PC-3 (cell line): ENCODE results near the gene VASH1. TPM values are rescaled to one million over a fixed set of nuclear protein-coding genes. Genes with fewer than 3 reads are reported as not detected.

Experiments
- ATAC-seq: fragments of 200-7000 bp; cut with Tn5 transposase; 2 replicates; pipeline ENCODE4 v1.9.1; 2020; ENCODE audit warnings: mild to moderate bottlenecking, moderate library complexity
- BruUV-seq: library from RNA; stranded (reverse); fragments of 400-500 nt; replicated peaks from 2 replicates; lab custom pipeline; 2021; lab: Mats Ljungman, UMichigan
- CTCF ChIA-PET: fragments of 300-600 bp; sonication (Branson Sonifier 250); formaldehyde crosslinking; loops from one replicate; lab custom pipeline; 2022; ENCODE audit warnings: antibody characterized with exemption; lab: Charles Lee
- POLR2A ChIA-PET: fragments of 300-600 bp; sonication (Branson Sonifier 250); formaldehyde crosslinking; loops from one replicate; lab custom pipeline; 2022; ENCODE audit warnings: antibody characterized with exemption; ENCODE audit not compliant: unreplicated experiment; lab: Charles Lee
- DNase-seq: peaks from one replicate; pipeline ENCODE4 v3.0.0-alpha.2; 2015
- H2AFZ ChIP-seq: fragments of 300-600 bp; sonication (generic); 2 replicates; pipeline ENCODE4 v1.6.0; 2016; ENCODE audit warnings: antibody characterized with exemption, low read length
- H3F3A ChIP-seq: fragments of 300-600 bp; sonication (generic); one replicate; pipeline ENCODE4 v1.6.0; 2017; ENCODE audit warnings: antibody characterized with exemption, low read length, control low read depth, mild to moderate bottlenecking; ENCODE audit not compliant: unreplicated experiment
- H3K27ac ChIP-seq: fragments of 300-600 bp; sonication (generic); 2 replicates; pipeline ENCODE4 v1.5.1; 2016; ENCODE audit warnings: mild to moderate bottlenecking, low read length
- H3K27me3 ChIP-seq: fragments of 300-600 bp; sonication (generic); 2 replicates; pipeline ENCODE4 v1.6.1; 2016; ENCODE audit warnings: low read length, mixed read lengths
- H3K36me3 ChIP-seq: fragments of 300-600 bp; sonication (generic); 2 replicates; pipeline ENCODE4 v1.6.1; 2016; ENCODE audit warnings: low read depth, mixed run types, low read length, mixed read lengths
- H3K4me1 ChIP-seq: fragments of 300-600 bp; sonication (generic); 2 replicates; pipeline ENCODE4 v1.5.1; 2016; ENCODE audit warnings: low read length; ENCODE audit not compliant: insufficient read depth
- H3K4me2 ChIP-seq: fragments of 300-600 bp; sonication (generic); 2 replicates; pipeline ENCODE4 v1.6.0; 2016; ENCODE audit warnings: low read length
- H3K4me3 ChIP-seq: fragments of 300-600 bp; sonication (generic); 2 replicates; pipeline ENCODE4 v1.5.1; 2016; ENCODE audit warnings: mild to moderate bottlenecking, low read length, mixed read lengths
- H3K79me2 ChIP-seq: fragments of 300-600 bp; sonication (generic); 2 replicates; pipeline ENCODE4 v1.6.1; 2017; ENCODE audit warnings: low read length, mixed read lengths
- H3K9ac ChIP-seq: fragments of 300-600 bp; sonication (generic); 2 replicates; pipeline ENCODE4 v1.6.0; 2016; ENCODE audit warnings: mild to moderate bottlenecking, low read length
- H3K9me2 ChIP-seq: fragments of 300-600 bp; sonication (generic); replicated peaks from 2 replicates; pipeline ENCODE4 v1.6.1; 2016; ENCODE audit warnings: mixed run types, low read length, mixed read lengths
- H3K9me3 ChIP-seq: fragments of 300-600 bp; sonication (generic); 2 replicates; pipeline ENCODE4 v1.6.1; 2016; ENCODE audit warnings: low read length, mixed read lengths
- H4K20me1 ChIP-seq: fragments of 300-600 bp; sonication (generic); 2 replicates; pipeline ENCODE4 v1.6.1; 2016; ENCODE audit warnings: low read length, mixed read lengths
- CTCF ChIP-seq: fragments of 300-600 bp; sonication (generic); conservative IDR thresholded peaks from 2 replicates; pipeline ENCODE4 v1.5.1; 2017; ENCODE audit warnings: antibody characterized with exemption, low read depth, mild to moderate bottlenecking, low read length
- EZH2 ChIP-seq: fragments of 300-600 bp; sonication (generic); IDR thresholded peaks from one replicate; pipeline ENCODE4 v1.6.1; 2017; ENCODE audit warnings: antibody characterized with exemption, mild to moderate bottlenecking, low read length; ENCODE audit not compliant: unreplicated experiment
- EZH2phosphoT487 ChIP-seq: fragments of 300-600 bp; sonication (generic); IDR thresholded peaks from 2 replicates; pipeline ENCODE4 v1.6.1; 2018; ENCODE audit warnings: mild to moderate bottlenecking, antibody characterized with exemption, low read length, borderline replicate concordance
- intact Hi-C: fragments of 100-400 bp; cut with micrococcal nuclease; formaldehyde crosslinking; loops from 2 replicates; pipeline ENCODE4 v1.9.0; 2023
- total RNA-seq: library from RNA; depleted of rRNA; stranded (reverse); fragments of >200 nt; gene quantifications from 2 replicates; pipeline ENCODE4 v1.2.3, GENCODE V29; 2014

The VASH1 gene
- total RNA-seq, 1 experiment from 2014 or later = 1.8 TPM

- Histone ChIP-seq H3K9ac (no peak overlapping the region), H4K20me1 (no peaks in the 10 kb centered on the region), H3K36me3 (no peaks in the 10 kb centered on the region; the same call in none of the 2 replicates), H3K27ac (no peak overlapping the region), H2AFZ (no peak overlapping the region), H3F3A (no peaks in the 10 kb centered on the region), H3K27me3 (no peaks in the 10 kb centered on the region), H3K9me3 (no peaks in the 10 kb centered on the region), H3K4me1 (no peaks in the 10 kb centered on the region), H3K4me3 (no peak overlapping the region), H3K79me2 (no peaks in the 10 kb centered on the region), H3K4me2 (no peak overlapping the region), H3K9me2 (no peaks in the 10 kb centered on the region)
- no peak for TF ChIP-seq EZH2
- TF ChIP-seq CTCF = peak; percentile 94
- no peak for TF ChIP-seq EZH2phosphoT487
- ChIA-PET CTCF (interaction anchor here (0.5 to 1.5 kb wide), 3 partner anchors 62 to 302 kb away, joined by 3 to 11 read pairs (median 3); no protein-coding TSS in a partner anchor), POLR2A (no interaction called here)
- peak; percentile 77 for DNase-seq
- BruUV-seq = no TSS peak
- ATAC-seq = peak; percentile 98
- intact Hi-C loops = loop anchor here (1.0 kb wide), 1 partner anchor 75 kb away; no protein-coding TSS in a partner anchor
Observed at GRCh38 chr14:76784881-76785280, 23.6 kb downstream of the VASH1 start.

- POLR2A ChIA-PET = no interaction called here
- DNase-seq (no peak), ATAC-seq (no peak)
- TF ChIP-seq EZH2 (no peak), EZH2phosphoT487 (no peak), CTCF (no peak)
- Histone ChIP-seq H3F3A (no peaks in the 10 kb centered on the region), H3K4me2 (no peak overlapping the region), H3K27me3 (no peaks in the 10 kb centered on the region), H3K27ac (no peak overlapping the region), H3K9ac (no peak overlapping the region), H3K4me1 (no peaks in the 10 kb centered on the region), H3K9me3 (no peaks in the 10 kb centered on the region), H3K79me2 (no peaks in the 10 kb centered on the region), H2AFZ (no peak overlapping the region), H3K4me3 (no peak overlapping the region), H3K36me3 (peaks cover 10% of the 10 kb centered on the region), H3K9me2 (no peaks in the 10 kb centered on the region), H4K20me1 (no peaks in the 10 kb centered on the region)
- BruUV-seq = no TSS peak
- CTCF ChIA-PET = no interaction called here
- intact Hi-C loops = no loop called here
Observed at GRCh38 chr14:76786601-76787000, 25.3 kb downstream of the VASH1 start.

GRCh38 chr14:76792422-76792821, 31.2 kb downstream of the VASH1 start:
- TF ChIP-seq CTCF (no peak), EZH2phosphoT487 (no peak), EZH2 (no peak)
- Histone ChIP-seq H4K20me1 (no peaks in the 10 kb centered on the region), H3K27me3 (no peaks in the 10 kb centered on the region), H3K4me3 (no peak overlapping the region), H3K27ac (no peak overlapping the region), H3K9me3 (no peaks in the 10 kb centered on the region), H3K4me2 (no peak overlapping the region), H3K79me2 (no peaks in the 10 kb centered on the region), H2AFZ (no peak overlapping the region), H3K9ac (no peak overlapping the region), H3K4me1 (no peaks in the 10 kb centered on the region), H3K9me2 (no peaks in the 10 kb centered on the region), H3K36me3 (peaks cover 12% of the 10 kb centered on the region), H3F3A (no peaks in the 10 kb centered on the region)
- BruUV-seq = no TSS peak
- ChIA-PET POLR2A (no interaction called here), CTCF (no interaction called here)
- no peak for ATAC-seq
- DNase-seq = no peak
- intact Hi-C loops = no loop called here
